B cell (primary cell): ENCODE measurements around the gene TCFL5. TPM values are rescaled to one million over a fixed set of nuclear protein-coding genes. Genes with fewer than 3 reads are reported as not detected.

Experiments used
- ATAC-seq: fragments of 200-7000 bp; cut with Tn5 transposase; one replicate; pipeline ENCODE4 v1.10.0; 2021; ENCODE audit warnings: low read depth, mild to moderate bottlenecking, moderate number of reproducible peaks, moderate library complexity
- CTCF ChIA-PET: fragments of 350-600 bp; sonication (Branson Sonifier 250); formaldehyde crosslinking; loops from one replicate; lab custom pipeline; 2021; ENCODE audit warnings: antibody characterized with exemption, inconsistent platforms; lab: Charles Lee
- POLR2A ChIA-PET: fragments of 350-600 bp; sonication (Branson Sonifier 250); formaldehyde crosslinking; loops from one replicate; lab custom pipeline; 2021; ENCODE audit warnings: antibody characterized with exemption; lab: Charles Lee
- DNase-seq: peaks from one replicate; pipeline ENCODE4 v3.0.0; 2013
- H2AFZ ChIP-seq: 2 replicates; pipeline ENCODE4 v1.6.1; 2012; ENCODE audit warnings: mild to moderate bottlenecking, low read depth, low read length; ENCODE audit not compliant: insufficient read depth, poor library complexity, severe bottlenecking
- H3K27ac ChIP-seq, 2 donors: 1 replicate in 1 of 2; 2 replicates in 1 of 2; pipeline ENCODE4 v1.5.1; 2012 to 2013; ENCODE audit warnings: low read length in 2 of 2, mild to moderate bottlenecking in 2 of 2, moderate library complexity in 1 of 2
- H3K27me3 ChIP-seq, 4 experiments: fragments of 200-600 bp in 1 of 4; sonication (generic) in 1 of 4; replicated peaks in 1 of 4; 1 replicate in 2 of 4; 2 replicates in 2 of 4; pipeline versions ENCODE4 v1.6.1 to v1.7.0; 2013 to 2016; ENCODE audit warnings: low read length in 3 of 4, mild to moderate bottlenecking in 2 of 4, mixed read lengths in 1 of 4, moderate library complexity in 1 of 4; ENCODE audit not compliant: insufficient read depth in 4 of 4, control insufficient read depth in 3 of 4; ENCODE audit errors: control extremely low read depth in 1 of 4
- H3K36me3 ChIP-seq, 2 experiments: replicated peaks in 1 of 2; 1 replicate in 1 of 2; 2 replicates in 1 of 2; pipeline versions ENCODE4 v1.6.1 to v1.7.1; 2013; ENCODE audit warnings: low read length in 1 of 2; ENCODE audit not compliant: insufficient read depth in 2 of 2, control insufficient read depth in 1 of 2; ENCODE audit errors: control extremely low read depth in 1 of 2, extremely low read depth in 1 of 2
- H3K4me1 ChIP-seq, 2 donors: fragments of 200-600 bp in 1 of 2; sonication (generic) in 1 of 2; 1 replicate in 1 of 2; 2 replicates in 1 of 2; pipeline versions ENCODE4 v1.5.1 to v1.6.1; 2013 to 2017; ENCODE audit warnings: low read length in 2 of 2; ENCODE audit not compliant: control insufficient read depth in 2 of 2, insufficient read depth in 2 of 2
- H3K4me2 ChIP-seq: replicated peaks from 2 replicates; pipeline ENCODE3; 2012; ENCODE audit warnings: mild to moderate bottlenecking, low read depth, low read length; ENCODE audit not compliant: poor library complexity, severe bottlenecking
- H3K4me3 ChIP-seq, 5 experiments: fragments of 200-600 bp in 1 of 5; sonication (generic) in 1 of 5; 1 replicate in 3 of 5; 2 replicates in 2 of 5; pipeline versions ENCODE4 v1.5.1 to v1.7.0; 2011 to 2016; ENCODE audit warnings: low read length in 4 of 5, mild to moderate bottlenecking in 4 of 5, low read depth in 2 of 5, control low read depth in 1 of 5, moderate library complexity in 1 of 5; ENCODE audit not compliant: insufficient read depth in 1 of 5; ENCODE audit errors: control extremely low read depth in 1 of 5, extremely low read depth in 1 of 5
- H3K79me2 ChIP-seq: fragments of 200-600 bp; sonication (generic); one replicate; pipeline ENCODE4 v1.6.0; 2016; ENCODE audit warnings: low read length; ENCODE audit not compliant: control insufficient read depth, insufficient read depth
- H3K9ac ChIP-seq: fragments of 200-600 bp; sonication (generic); 2 replicates; pipeline ENCODE4 v1.6.1; 2017; ENCODE audit warnings: mild to moderate bottlenecking, low read length, moderate library complexity
- H3K9me3 ChIP-seq, 3 donors: one replicate each; pipeline versions ENCODE4 v1.6.1 to v1.7.1; 2013; ENCODE audit warnings: low read length in 2 of 3; ENCODE audit not compliant: control insufficient read depth in 2 of 3, insufficient read depth in 1 of 3; ENCODE audit errors: control extremely low read depth in 1 of 3
- H4K20me1 ChIP-seq: 2 replicates; pipeline ENCODE4 v1.6.0; 2012; ENCODE audit warnings: mild to moderate bottlenecking, low read length; ENCODE audit not compliant: insufficient read depth, control insufficient read depth, poor library complexity, severe bottlenecking
- H3K27ac Mint-ChIP-seq: one replicate; pipeline ENCODE4 v1.8.0; 2021; ENCODE audit warnings: mixed read lengths
- H3K27me3 Mint-ChIP-seq: one replicate; pipeline ENCODE4 v1.8.0; 2021; ENCODE audit warnings: mixed read lengths
- H3K4me1 Mint-ChIP-seq: one replicate; pipeline ENCODE4 v1.8.0; 2021; ENCODE audit warnings: mixed read lengths
- H3K4me3 Mint-ChIP-seq: one replicate; pipeline ENCODE4 v1.8.0; 2021; ENCODE audit warnings: mixed read lengths
- H3K9me3 Mint-ChIP-seq: one replicate; pipeline ENCODE4 v1.8.0; 2022; ENCODE audit warnings: mixed read lengths; ENCODE audit not compliant: insufficient read depth
- EZH2 ChIP-seq: IDR thresholded peaks from 2 replicates; pipeline ENCODE4 v1.6.1; 2012; ENCODE audit warnings: borderline replicate concordance, low read depth, mild to moderate bottlenecking, moderate library complexity, low read length; ENCODE audit not compliant: insufficient read depth, poor library complexity, severe bottlenecking
- WGBS: methylation state at CpG from one replicate; pipeline ENCODE4 v1.1.5; 2013; ENCODE audit warnings: missing lambda C conversion rate; ENCODE audit not compliant: insufficient coverage; 5-methylcytosine and 5-hydroxymethylcytosine counted together
- intact Hi-C: fragments of 100-400 bp; cut with micrococcal nuclease; formaldehyde crosslinking; loops from one replicate; pipeline ENCODE4 v1.10.0; 2022
- polyA plus RNA-seq: library from polyadenylated mRNA; depleted of rRNA; stranded (reverse); fragments of >200 nt; gene quantifications from 2 replicates; pipeline ENCODE4 v1.2.3, GENCODE V29; 2012
- total RNA-seq, 2 donors: library from RNA; stranded (reverse); fragments of 120-200 nt in 1 of 2; gene quantifications; 1 replicate in 1 of 2; 2 replicates in 1 of 2; pipeline versions ENCODE4 v1.2.3 to v1.2.4, GENCODE V29; 2013 to 2022
- TF ChIP-seq, protein P1 (sequence below): fragments of 200-600 bp; IDR thresholded peaks from one replicate; pipeline ENCODE4 v1.8.0; 2022; ENCODE audit warnings: antibody characterized with exemption, mild to moderate bottlenecking

Gene TCFL5
- total and polyA plus RNA-seq, 2 donors (not counting 1 experiment from before 2014, with no cell fraction given): 2.0 to 16.2 TPM

DNA sequence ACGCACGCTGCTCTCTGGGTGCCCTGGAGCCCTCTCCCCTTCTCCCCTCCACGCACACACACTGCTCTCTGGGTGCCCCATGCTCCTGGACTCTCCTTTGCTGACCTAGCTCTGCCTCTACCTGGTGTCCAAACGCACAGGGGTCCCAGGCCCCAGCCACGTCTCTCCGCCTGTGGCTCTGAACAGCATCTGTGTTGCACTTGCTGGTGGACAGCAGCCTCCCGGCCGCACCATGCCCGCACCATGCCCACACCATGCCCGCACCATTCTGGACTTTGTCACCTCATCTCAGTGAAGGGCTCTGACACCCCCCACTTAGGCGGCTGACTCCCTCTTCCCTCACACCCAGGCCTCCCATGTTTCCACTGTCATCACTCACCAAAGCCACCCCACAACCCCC is 21.8 kb downstream of the TCFL5 start:
- 97% methylated on average over 11 of the region's 11 CpGs for WGBS

DNA sequence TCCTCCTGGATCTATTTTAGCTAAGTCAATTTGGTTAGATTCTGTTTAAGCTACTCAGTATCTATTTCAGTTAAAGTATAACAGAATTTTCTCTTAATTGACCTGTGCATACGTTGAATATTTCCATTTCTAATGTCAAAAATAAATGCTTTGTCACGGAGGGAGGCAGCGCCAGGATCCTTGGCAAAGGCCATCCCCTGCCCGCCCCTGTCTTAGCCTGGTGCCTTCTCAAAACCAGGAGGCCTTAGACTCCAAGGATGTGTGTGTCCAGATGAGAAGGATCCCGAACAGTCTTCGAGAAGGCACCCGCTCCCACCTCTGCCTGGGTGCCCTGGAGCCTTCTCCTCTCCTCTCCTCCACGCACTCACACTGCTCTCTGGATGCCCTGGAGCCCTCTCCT is 22.4 kb downstream of the TCFL5 start:
- no peak overlapping the region for H2AFZ ChIP-seq
- no peaks in the 10 kb centered on the region for H3K79me2 ChIP-seq
- TF ChIP-seq EZH2: no peak
- TF ChIP-seq, protein P1, sequence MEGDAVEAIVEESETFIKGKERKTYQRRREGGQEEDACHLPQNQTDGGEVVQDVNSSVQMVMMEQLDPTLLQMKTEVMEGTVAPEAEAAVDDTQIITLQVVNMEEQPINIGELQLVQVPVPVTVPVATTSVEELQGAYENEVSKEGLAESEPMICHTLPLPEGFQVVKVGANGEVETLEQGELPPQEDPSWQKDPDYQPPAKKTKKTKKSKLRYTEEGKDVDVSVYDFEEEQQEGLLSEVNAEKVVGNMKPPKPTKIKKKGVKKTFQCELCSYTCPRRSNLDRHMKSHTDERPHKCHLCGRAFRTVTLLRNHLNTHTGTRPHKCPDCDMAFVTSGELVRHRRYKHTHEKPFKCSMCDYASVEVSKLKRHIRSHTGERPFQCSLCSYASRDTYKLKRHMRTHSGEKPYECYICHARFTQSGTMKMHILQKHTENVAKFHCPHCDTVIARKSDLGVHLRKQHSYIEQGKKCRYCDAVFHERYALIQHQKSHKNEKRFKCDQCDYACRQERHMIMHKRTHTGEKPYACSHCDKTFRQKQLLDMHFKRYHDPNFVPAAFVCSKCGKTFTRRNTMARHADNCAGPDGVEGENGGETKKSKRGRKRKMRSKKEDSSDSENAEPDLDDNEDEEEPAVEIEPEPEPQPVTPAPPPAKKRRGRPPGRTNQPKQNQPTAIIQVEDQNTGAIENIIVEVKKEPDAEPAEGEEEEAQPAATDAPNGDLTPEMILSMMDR: no peak
- ChIA-PET CTCF (interaction anchor here (1.4 kb wide), 1 partner anchor 16 kb away, joined by 3 read pairs; no protein-coding TSS in a partner anchor), POLR2A (no interaction called here)
- intact Hi-C loops: no loop called here
- no peaks in the 10 kb centered on the region for H3K27me3 ChIP-seq
- H4K20me1 ChIP-seq: no peaks in the 10 kb centered on the region
- no peak overlapping the region for H3K27ac Mint-ChIP-seq
- no peaks in the 10 kb centered on the region for H3K9me3 ChIP-seq
- H3K4me3 Mint-ChIP-seq: no peak overlapping the region
- H3K9ac ChIP-seq: no peak overlapping the region
- no peak overlapping the region for H3K27ac ChIP-seq
- peaks cover 17 to 24% of the 10 kb centered on the region in 2 donors for H3K4me1 ChIP-seq
- ATAC-seq (no peak), DNase-seq (no peak)
- no peaks in the 10 kb centered on the region for H3K9me3 Mint-ChIP-seq
- H3K4me1 Mint-ChIP-seq: peaks cover 23% of the 10 kb centered on the region
- H3K27me3 Mint-ChIP-seq: no peaks in the 10 kb centered on the region
- H3K36me3 ChIP-seq: peaks cover 0 to 3% of the 10 kb centered on the region in 2 experiments
- H3K4me3 ChIP-seq: no peak overlapping the region
- no peak overlapping the region for H3K4me2 ChIP-seq
- 95% methylated on average over 7 of the region's 8 CpGs for WGBS

More for the DNA sequence above, 21.8 kb downstream of the TCFL5 start:
- intact Hi-C loops: no loop called here
- Histone ChIP-seq H3K79me2 (no peaks in the 10 kb centered on the region), H3K4me1 (peaks cover 17 to 24% of the 10 kb centered on the region in 2 donors), H3K36me3 (peaks cover 0 to 3% of the 10 kb centered on the region in 2 experiments), H2AFZ (no peak overlapping the region), H3K27ac (no peak overlapping the region), H3K4me2 (no peak overlapping the region), H3K9me3 (no peaks in the 10 kb centered on the region), H3K27me3 (no peaks in the 10 kb centered on the region), H3K4me3 (no peak overlapping the region), H4K20me1 (no peaks in the 10 kb centered on the region), H3K9ac (no peak overlapping the region)
- no peak overlapping the region for H3K4me3 Mint-ChIP-seq
- H3K9me3 Mint-ChIP-seq: no peaks in the 10 kb centered on the region
- ChIA-PET POLR2A (no interaction called here), CTCF (no interaction called here)
- H3K4me1 Mint-ChIP-seq: peaks cover 23% of the 10 kb centered on the region
- H3K27me3 Mint-ChIP-seq: no peaks in the 10 kb centered on the region
- DNase-seq (no peak), ATAC-seq (no peak)
- no peak for TF ChIP-seq EZH2
- TF ChIP-seq, protein P1: no peak
- H3K27ac Mint-ChIP-seq: peak overlapping the region; percentile 83
